HFFc6 (cell line): ENCODE measurements around the gene XCL1. TPM values are rescaled to one million over a fixed set of nuclear protein-coding genes. Genes with fewer than 3 reads are reported as not detected.

Experiments used
- DNase-seq: peaks from one replicate; pipeline ENCODE4 v3.0.0-alpha.2; 2018
- H3K27ac Mint-ChIP-seq: 2 replicates; pipeline ENCODE4 v1.8.0; 2020; ENCODE audit warnings: mild to moderate bottlenecking, mixed read lengths
- H3K27me3 Mint-ChIP-seq: 2 replicates; pipeline ENCODE4 v1.8.0; 2021; ENCODE audit warnings: mild to moderate bottlenecking, moderate library complexity, mixed read lengths; ENCODE audit not compliant: insufficient read depth
- H3K36me3 Mint-ChIP-seq: 2 replicates; pipeline ENCODE4 v1.8.0; 2021; ENCODE audit warnings: low read depth, mixed read lengths
- H3K4me1 Mint-ChIP-seq: 2 replicates; pipeline ENCODE4 v1.8.0; 2020; ENCODE audit warnings: low read depth, mixed read lengths
- H3K4me3 Mint-ChIP-seq: 2 replicates; pipeline ENCODE4 v1.8.0; 2020; ENCODE audit warnings: mild to moderate bottlenecking, moderate library complexity, mixed read lengths
- H3K9me3 Mint-ChIP-seq: 2 replicates; pipeline ENCODE4 v1.8.0; 2020; ENCODE audit warnings: mild to moderate bottlenecking, mixed read lengths
- total RNA-seq, 6 experiments: library from RNA; stranded (reverse); fragmentation: NEBNext Ultra II Directional; extraction: Animal tissue kit (Norgen Biotek cat#: 25700); gene quantifications; 2 replicates in 1 of 6; 3 replicates in 5 of 6; pipeline ENCODE4 v1.2.3, GENCODE V29; 2021
- TF ChIP-seq, protein P1 (sequence below): fragments of 200-600 bp; sonication (generic); IDR thresholded peaks from 2 replicates; pipeline ENCODE4 v1.5.0; 2021; ENCODE audit warnings: antibody characterized with exemption, mild to moderate bottlenecking

The XCL1 gene
- total RNA-seq, 6 experiments from 2014 or later: not detected

DNA sequence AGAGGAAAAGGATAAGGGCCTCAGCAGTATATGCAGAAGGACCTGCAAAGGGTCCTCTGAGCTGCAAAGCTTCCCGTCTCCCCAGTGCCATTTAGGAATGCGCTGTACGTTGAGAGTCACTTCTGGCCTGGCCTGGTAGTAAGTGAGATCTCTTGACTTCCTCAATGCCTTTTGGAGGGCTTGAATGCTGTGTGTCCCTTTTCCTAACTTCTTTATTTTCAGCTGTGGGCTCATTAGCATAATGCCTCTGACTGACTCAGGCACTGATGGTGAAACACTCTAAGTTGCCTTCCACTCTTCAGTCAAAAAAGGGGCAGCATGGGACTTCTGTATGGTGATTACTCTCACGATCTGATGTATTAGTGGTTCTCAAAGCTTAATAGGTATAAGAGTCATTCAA lies 49.9 kb downstream of the XCL1 start:
- Mint-ChIP-seq H3K36me3 (no peaks in the 10 kb centered on the region), H3K27me3 (peaks cover 10% of the 10 kb centered on the region), H3K27ac (no peak overlapping the region), H3K9me3 (no peaks in the 10 kb centered on the region), H3K4me3 (no peak overlapping the region), H3K4me1 (peaks cover 19% of the 10 kb centered on the region)
- DNase-seq: no peak
- TF ChIP-seq, protein P1, sequence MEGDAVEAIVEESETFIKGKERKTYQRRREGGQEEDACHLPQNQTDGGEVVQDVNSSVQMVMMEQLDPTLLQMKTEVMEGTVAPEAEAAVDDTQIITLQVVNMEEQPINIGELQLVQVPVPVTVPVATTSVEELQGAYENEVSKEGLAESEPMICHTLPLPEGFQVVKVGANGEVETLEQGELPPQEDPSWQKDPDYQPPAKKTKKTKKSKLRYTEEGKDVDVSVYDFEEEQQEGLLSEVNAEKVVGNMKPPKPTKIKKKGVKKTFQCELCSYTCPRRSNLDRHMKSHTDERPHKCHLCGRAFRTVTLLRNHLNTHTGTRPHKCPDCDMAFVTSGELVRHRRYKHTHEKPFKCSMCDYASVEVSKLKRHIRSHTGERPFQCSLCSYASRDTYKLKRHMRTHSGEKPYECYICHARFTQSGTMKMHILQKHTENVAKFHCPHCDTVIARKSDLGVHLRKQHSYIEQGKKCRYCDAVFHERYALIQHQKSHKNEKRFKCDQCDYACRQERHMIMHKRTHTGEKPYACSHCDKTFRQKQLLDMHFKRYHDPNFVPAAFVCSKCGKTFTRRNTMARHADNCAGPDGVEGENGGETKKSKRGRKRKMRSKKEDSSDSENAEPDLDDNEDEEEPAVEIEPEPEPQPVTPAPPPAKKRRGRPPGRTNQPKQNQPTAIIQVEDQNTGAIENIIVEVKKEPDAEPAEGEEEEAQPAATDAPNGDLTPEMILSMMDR: no peak

DNA sequence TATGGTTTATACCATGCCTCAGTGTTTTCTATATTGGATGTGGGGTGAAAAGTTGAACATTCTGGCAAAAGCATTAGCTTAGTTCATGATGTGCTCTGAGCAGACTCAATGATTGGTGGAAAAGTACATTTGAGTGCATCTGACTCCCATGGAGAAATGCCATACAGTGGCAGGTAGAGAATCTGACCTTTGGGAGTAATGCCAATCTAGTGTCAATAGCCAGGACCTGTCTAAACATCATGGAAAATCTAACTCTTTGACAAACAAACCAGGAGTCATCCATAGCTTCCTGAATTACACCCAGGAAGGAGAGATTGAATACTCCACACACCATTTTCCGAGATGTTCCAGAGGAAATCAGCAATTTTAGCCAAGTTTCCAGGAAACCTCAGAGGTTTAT lies 51.0 kb downstream of the XCL1 start:
- Mint-ChIP-seq H3K9me3 (no peaks in the 10 kb centered on the region), H3K27ac (no peak overlapping the region), H3K27me3 (peaks cover 10% of the 10 kb centered on the region), H3K4me1 (peaks cover 19% of the 10 kb centered on the region), H3K36me3 (no peaks in the 10 kb centered on the region), H3K4me3 (no peak overlapping the region)
- TF ChIP-seq, protein P1: no peak
- no peak for DNase-seq

DNA sequence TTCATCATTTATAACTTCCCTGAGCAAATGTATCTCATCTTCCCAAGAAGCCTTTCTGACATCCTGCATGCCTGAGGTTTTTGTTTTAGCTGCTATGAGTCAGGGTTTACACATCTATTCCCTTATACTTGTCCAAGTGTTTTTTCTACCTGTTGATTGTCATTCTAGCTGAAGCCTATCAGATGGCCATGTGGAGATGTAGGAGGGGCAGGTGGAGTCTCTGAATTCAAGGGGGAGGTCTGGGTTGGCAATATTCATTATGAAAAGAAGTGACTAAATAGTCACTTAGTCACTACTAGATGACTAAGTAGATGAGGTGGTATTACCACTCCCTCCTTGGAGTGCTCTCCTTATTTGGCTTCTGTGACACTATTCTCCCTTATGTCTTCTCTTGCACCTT lies 52.4 kb downstream of the XCL1 start:
- Mint-ChIP-seq H3K36me3 (no peaks in the 10 kb centered on the region), H3K4me1 (peaks cover 11% of the 10 kb centered on the region), H3K27ac (no peak overlapping the region), H3K4me3 (no peak overlapping the region), H3K9me3 (no peaks in the 10 kb centered on the region), H3K27me3 (peaks cover 10% of the 10 kb centered on the region)
- DNase-seq: peak; percentile 50
- TF ChIP-seq, protein P1: no peak

DNA sequence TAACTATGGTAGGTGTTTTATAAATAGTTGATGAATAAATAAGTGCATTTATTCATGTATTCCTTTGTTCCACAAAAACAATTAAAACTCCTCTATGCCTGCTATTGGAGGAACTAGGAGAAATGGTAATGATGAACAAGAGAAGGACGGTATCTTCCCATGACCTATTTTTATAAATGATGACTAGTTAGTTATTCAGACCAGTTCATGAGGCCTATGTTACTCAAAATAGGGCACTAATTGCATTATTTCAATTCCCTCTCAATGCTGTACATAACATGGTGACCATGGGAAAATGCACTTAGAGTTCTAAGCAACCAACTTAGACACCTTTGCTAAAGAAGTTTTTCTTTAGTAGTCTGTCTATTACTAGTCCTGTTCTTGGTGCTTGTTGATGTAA lies 53.1 kb downstream of the XCL1 start:
- Mint-ChIP-seq H3K27me3 (peaks cover 10% of the 10 kb centered on the region), H3K27ac (no peak overlapping the region), H3K9me3 (no peaks in the 10 kb centered on the region), H3K36me3 (no peaks in the 10 kb centered on the region), H3K4me3 (no peak overlapping the region), H3K4me1 (peaks cover 11% of the 10 kb centered on the region)
- no peak for DNase-seq
- TF ChIP-seq, protein P1: no peak

Other genes starting within 250 kb of the XCL1 start
- not detected for gene XCL2, start 32.6 kb upstream of the XCL1 start, total RNA-seq
- not detected for gene DPT, start 152.6 kb downstream of the XCL1 start, total RNA-seq